Renal cortex interstitium (tissue), 11 donors: ENCODE measurements around the gene FBXL15. TPM values are rescaled to one million over a fixed set of nuclear protein-coding genes. Genes with fewer than 3 reads are reported as not detected.
A peak's percentile ranks its signal among the peaks of the same experiment; 100 is the strongest.

ENCODE experiments used
- DNase-seq, 11 donors: peaks; one replicate each; pipeline ENCODE4 v3.0.0-alpha.2; 2013; ENCODE audit warnings: low read depth in 9 of 11, low spot score in 4 of 11; ENCODE audit errors: extremely low read depth in 1 of 11
- polyA plus RNA-seq, 3 donors: library from polyadenylated mRNA; unstranded; fragments of 120-200 nt; gene quantifications; one replicate each; pipeline ENCODE4 v1.2.1, GENCODE V29; 2013; ENCODE audit not compliant: insufficient read length in 3 of 3

Gene FBXL15
- polyA plus RNA-seq, 3 donors: 4.9 to 12.5 (median 12.0) TPM

- no peak for DNase-seq
Observed at GRCh38 chr10:102407425-102408130, 13.1 kb upstream of the FBXL15 start.

DNA sequence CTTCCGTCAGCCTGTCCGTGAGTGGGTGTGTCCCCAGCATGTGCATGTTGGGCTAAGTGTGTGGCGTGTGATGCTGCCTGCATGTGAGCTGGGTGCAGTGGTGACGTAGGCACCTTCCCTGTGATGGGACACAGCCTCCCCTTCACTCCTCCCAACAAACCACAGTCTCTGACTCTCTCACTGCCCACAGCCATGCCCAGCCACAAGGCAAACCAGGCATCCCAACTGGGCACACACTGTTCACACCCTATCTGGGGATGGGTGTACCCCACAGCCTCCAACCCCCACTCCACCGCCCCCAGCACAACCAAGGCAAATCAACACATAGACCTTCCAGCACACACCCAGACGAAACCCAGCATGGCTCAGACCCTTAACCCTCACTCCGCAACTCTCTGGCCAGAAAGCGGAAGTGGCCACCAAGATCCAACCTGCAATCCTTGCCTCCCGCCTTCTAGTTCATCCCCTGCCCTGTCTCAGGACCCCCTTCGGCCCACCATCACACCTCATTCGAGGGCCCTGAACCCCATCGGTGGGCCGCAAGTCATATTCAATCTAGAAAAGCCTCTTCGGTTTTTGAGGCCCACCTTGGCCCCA lies 12.4 kb upstream of the FBXL15 start:
- DNase-seq: no peak

GRCh38 chr10:102408728-102409603 lies 11.7 kb upstream of the FBXL15 start:
- DNase-seq: peak in 1 of 11 donors; percentile 60

DNA sequence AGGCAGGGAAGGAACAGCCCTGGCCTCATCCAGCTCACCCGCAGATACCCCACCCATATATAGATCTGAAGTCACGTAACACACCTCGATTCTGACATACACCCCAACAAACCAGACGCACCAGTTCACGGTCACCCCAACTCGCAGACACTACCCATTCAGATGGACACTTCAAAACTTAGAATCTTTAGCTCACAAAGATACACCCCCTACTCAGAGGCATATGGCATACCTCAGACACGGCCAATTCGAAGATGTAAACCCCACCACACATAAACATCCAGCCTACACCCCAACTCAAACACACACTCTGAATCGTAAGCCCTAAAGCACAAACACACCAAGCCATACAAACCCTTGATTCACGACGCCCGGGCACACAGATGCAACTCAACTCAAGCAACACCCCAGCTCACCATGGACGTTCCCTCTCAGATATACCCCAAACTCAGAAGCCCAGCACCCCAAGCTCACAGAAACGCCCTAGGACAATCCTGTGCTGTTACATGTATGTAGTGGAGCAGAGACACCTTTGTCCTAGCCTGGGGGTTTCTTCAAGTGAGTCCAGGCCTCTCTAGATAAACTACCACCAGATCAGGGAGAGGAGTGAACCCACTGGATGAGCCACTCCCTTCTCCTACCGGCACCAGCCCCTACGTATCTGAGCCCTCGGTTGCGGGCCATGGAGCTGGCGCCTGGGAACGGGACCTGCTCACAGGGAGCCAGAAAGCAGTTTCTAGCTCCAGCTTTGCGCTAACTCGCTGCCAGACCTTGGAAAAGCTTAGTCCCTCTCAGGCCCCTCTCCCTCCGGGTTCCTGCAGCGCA lies 10.8 kb upstream of the FBXL15 start:
- no peak for DNase-seq

DNA sequence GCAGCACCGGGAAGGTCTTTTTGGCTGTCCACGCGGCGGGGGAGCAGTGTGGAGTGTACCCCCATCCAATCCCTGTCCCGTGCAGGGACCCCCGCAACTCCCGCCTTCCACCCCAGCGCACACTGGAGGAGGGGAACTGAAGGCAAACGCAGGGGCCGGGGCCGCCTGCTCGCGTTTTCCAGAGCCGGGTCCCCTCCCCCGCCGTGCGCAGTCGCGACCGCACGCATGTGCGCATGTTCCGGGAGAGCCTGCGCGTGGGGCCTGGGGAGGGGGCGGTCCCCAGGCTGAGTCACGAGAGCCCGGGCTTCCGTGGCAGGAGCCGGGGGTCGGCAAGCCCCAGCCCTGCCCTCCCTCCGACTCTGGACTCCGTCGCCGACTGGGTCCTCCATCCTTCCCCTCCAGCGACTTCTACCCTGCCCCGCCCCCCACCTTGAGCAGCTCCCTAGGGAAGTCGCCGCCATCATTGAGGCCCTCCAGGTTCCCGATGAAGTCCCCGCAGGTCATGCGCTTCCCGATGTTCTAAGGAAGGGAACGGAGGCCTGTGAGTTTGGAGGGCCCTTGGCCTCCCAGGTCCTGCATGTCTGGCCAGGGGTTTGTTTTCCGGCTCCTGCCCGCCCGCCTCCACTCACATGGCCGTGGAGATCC lies 10.1 kb upstream of the FBXL15 start:
- DNase-seq: no peak

DNA sequence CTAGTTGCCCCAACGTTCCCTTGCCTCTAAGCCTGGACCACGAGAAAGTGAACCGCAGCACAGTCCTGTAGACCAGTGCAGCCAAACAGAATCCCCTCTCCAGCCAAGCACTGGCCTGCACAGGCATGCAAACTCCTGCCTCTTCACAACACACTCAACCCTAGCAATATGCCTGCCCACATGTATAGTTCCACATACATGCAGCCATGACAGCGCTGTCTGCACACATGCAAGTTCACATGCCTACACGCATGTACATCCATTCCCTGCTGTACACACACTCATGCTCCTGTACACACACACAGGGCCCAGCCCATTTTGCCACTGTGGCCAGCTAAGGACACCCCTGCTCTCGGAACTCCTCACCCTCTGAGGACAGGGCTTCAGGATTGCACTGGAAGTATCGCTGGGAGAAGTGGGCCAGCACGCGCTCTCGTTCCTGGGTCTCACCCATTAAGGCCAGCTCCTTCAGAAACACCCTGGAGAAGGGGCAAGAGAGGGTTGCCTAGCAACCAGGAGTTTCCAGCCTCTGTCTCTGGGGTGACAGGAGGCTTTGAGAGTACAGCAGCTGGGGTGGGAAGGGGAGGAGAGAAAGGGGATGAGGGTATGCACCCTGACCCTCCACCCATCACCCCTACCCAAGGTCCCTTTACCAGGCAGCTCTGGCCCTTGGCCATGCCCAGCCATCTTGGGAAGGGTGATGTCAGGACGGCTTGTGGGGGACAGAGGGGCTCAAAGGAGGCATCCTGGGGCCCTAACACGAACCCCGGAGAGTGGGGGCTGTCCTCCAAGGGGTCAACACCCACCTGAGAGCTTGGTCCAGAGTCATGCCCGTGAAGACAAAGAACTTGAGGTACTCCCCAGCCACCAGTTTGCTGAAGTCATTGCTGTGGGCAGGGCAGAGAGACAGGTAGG lies 9.0 kb upstream of the FBXL15 start:
- no peak for DNase-seq

DNA sequence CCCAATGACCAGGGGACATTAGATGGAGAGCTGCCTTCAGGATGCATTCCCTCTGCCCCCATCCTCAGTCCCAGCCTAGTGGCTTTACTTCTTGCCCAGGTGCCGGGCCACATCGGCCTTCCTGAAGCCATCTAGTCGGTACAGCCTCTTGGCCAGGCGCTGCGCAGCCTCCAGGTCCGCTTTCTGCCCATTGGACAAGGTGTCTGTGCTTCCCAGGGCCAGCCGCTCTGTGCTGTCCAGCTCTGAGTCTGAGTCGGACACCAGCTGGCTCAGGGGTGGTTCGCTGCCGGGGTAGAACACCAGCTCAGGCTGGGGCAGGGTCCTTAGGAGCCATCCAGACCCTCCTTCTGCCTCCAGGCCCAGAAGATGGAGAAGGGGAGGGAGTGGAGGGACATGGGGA lies 8.3 kb upstream of the FBXL15 start:
- DNase-seq: no peak

DNA sequence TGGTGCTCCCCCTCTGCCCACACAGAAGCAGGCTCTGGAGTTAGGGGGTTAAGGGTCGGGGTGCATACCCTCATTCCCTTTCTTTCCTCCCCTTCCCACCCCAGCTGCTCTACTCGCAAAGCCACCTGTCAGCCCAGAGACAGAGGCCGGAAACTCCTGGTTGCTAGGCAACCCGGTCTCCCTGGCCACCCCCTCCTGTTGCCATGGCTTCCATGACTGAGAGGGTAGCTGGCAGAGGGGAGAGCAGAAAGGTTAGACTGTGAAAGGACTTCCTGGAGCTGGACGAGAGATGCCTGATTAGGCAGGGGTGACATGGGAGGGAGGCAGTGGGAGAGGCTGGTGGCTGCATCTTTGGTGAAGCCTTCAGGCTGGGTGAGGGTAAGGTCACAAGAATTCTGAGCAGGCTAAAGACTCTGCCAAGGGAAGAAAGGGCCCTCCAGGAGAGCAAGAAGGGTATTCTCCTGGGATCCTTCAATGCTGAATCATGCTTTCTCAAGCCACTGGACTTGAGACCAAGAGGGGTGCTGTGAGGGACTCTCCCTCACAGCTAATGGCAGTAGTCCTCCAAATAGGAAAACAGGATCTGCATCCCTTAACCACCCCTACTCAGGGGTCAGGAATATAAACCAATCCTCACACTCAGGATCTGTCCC lies 7.5 kb upstream of the FBXL15 start:
- DNase-seq: no peak

DNA sequence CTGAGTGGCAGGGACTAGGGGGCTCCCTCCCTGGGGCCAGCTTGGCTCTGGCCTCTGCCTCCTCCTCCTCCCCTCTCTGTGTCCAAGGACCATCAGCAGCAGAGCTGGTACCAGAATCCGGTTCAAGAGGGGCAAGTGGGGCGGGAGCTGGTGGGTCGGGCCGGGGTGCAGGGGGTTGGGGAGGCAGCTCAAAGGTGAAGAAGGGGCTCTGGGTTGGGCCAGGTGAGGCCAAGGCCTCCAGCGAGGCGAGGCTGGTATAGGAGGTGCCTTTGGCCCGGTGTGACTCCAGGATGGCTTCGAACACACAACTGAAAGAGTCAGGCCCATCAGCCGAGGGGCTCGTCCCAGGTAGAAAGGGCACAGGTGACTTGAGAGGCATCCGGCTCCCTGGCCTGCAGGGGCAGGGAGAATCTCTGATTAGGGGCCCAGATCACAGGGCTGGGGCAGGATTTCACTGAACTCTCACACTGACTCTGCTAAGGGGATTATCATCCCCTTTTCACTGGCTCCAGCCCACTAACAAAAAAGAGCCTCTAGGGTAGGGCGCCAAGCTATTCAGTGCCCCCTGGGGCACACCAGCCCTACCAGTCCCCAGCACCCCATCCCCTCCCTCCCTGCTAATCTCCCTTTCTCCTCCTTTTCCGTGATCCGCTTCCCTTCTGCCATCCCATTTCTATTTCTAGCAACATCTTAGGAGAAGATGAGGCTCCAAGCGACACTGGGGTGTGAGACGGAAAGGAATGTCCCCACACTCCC lies 6.7 kb upstream of the FBXL15 start:
- DNase-seq: no peak

DNA sequence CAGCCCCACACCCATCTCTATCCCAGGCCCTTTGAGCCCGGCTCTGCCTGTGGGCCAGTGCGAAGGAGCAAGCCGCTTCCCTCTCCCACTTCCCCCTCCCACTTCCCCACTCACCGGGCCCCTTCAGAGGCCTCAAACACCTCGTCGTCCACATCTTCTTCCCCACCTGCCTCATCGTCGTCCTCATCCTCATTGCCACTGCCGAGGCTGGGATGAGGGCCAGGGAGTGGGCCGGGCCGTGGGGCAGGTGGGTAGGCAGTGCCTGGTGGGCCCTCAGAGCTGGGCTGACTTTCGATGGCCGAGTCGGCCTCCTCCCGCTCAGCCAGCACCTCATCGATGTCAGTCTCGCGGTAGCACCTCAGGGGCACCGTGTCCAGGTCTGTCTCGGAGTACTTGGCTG lies 5.9 kb upstream of the FBXL15 start:
- DNase-seq: no peak

DNA sequence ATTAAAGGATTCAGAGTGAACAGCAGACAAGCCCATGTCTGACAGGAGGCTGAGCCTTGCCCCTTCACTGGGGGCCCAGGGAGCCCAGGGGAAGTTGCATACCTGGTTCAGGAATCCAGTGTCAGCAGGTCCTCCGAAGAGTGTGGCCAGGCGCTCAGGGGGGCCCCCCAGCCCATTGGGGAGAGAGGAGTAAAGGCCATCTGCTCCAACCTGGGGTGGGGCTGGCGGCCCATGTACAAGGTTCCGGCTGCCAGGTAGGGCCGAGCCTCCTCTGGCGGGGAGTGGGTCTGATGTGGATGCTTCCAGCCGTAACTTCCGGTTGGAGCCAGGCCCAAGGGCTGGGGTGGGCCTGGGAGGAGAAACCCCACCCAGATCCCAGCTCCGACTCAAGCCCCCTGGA lies 4.4 kb upstream of the FBXL15 start:
- no peak for DNase-seq

DNA sequence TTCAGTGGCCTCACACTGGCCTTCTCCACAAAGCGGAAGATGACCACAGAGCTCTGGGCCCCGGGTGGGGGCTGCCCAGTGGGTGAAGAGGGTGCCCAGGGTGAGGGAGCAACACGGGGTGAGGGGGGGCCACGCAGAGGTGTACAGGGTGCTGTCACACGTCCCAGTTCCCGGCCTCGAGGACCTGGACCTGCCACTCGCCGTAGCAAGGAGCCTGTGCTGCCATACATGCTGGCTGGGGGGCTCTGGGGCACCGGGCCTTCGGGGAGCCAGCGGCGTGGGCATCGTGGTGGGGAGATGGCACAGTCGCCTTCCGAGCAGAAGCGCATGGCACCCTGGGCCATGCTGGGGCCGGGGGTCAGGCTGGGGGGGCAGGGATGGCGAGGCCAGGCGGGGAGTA lies 3.9 kb upstream of the FBXL15 start:
- DNase-seq: no peak

GRCh38 chr10:102418622-102419268 lies 1.9 kb upstream of the FBXL15 start, which contains the start of gene PSD:
Gene PSD, minus strand, starts transcription at chr10:102418785. Its CDS starts 1,747 bp downstream, at chr10:102417038.
- DNase-seq: no peak

DNA sequence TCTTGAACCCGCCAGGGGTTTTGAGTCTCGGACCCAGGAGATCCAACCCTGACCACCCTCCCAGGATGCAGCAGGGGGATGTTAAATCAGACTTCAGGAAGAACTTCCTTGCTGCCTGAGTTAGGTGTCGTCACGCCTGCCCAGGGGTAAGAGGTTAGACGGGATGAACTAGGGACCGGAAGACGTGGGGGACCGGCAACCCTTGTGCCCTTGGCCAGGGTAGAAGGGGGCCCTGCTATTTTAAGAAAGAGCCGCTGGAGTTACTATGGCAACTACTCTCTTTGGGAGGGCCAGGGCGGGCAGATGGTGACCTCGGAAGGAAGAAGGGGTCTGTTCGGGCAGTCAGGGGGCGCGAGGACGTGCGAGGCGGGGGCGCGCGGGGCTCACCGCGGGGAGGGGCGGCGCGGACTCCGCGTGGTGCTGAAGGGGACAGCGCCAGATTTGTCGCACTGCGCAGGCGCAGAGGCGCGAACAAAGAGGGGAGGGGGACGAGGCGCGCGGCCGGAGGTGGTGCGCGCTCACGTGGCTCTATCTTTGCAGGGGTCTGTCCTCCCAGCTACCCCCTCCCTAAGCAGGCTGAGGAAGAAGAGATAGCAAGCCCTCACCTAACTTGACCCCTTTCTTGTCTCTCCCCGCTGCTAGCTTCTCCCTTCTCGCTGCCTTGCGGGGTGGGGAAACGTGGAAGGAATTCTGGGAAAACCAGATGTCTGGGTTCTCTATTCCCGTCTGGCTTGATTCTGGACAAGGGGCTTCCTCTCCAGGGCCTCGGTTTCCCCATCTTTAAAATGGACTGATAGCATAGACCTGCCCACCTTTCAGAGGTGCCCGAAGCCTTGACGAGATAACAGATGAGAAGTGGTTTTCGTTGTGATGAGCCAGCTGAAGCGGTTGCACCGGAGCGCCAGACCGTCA lies 1.1 kb upstream of the FBXL15 start:
- no peak for DNase-seq

GRCh38 chr10:102420181-102420713 lies 389 bp upstream of the FBXL15 start:
- DNase-seq: no peak
